Hepatocyte (in vitro differentiated cells): ENCODE results near the gene RASA1.

Experiments used
- EZH2 ChIP-seq: fragments of 200-600 bp; sonication (generic); IDR thresholded peaks from 2 replicates; pipeline ENCODE4 v1.6.1; 2016; ENCODE audit warnings: antibody characterized with exemption, mild to moderate bottlenecking, borderline replicate concordance
- TF ChIP-seq, protein P1 (sequence below): fragments of 200-600 bp; sonication (generic); IDR thresholded peaks from 2 replicates; pipeline ENCODE4 v1.5.1; 2016; ENCODE audit warnings: antibody characterized with exemption, mild to moderate bottlenecking; ENCODE audit not compliant: poor library complexity

DNA sequence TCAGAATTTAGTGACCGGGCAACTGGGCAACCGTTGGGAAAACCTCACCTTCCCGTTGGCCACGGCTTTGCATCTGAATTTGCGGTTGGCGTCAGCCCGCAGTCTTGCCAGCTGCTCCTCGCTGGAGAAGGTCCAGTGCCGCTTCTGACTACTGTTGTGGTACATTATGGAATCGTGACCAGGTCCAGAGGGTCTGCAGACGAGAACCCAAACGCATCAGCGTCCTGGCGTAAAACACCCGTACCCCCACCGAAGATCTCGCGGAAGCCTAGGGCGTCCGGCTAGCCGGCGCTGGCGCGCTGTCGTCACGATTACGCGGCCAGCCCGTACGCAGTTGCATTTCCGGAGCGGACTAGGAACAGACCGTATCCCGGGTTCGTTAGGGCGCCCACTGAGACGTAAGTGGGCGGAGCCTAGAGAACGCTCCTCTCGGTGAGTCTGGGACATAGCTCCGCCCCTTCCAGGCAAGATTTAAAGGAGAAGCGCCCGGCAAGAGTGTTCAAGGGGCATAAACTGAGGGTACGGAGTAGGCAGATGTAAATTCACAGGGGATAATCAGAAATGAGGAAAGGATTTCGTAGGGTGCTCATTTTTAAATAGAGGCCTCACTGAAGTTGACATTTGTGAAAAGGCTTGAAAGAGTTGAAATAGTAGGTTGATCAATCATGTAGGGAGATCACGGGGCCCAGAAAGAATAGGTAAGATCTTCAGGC is 145.1 kb downstream of the RASA1 start, which contains the start of gene CCNH:
- TF ChIP-seq, protein P1, sequence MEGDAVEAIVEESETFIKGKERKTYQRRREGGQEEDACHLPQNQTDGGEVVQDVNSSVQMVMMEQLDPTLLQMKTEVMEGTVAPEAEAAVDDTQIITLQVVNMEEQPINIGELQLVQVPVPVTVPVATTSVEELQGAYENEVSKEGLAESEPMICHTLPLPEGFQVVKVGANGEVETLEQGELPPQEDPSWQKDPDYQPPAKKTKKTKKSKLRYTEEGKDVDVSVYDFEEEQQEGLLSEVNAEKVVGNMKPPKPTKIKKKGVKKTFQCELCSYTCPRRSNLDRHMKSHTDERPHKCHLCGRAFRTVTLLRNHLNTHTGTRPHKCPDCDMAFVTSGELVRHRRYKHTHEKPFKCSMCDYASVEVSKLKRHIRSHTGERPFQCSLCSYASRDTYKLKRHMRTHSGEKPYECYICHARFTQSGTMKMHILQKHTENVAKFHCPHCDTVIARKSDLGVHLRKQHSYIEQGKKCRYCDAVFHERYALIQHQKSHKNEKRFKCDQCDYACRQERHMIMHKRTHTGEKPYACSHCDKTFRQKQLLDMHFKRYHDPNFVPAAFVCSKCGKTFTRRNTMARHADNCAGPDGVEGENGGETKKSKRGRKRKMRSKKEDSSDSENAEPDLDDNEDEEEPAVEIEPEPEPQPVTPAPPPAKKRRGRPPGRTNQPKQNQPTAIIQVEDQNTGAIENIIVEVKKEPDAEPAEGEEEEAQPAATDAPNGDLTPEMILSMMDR, result no peak
- TF ChIP-seq EZH2, result no peak
